K562 (cell line): ENCODE measurements around the gene KCNF1. TPM values are rescaled to one million over a fixed set of nuclear protein-coding genes. Genes with fewer than 3 reads are reported as not detected.

ENCODE experiments used
- ATAC-seq: fragments of 200-7000 bp; cut with Tn5 transposase; 3 replicates; pipeline ENCODE4 v1.9.1; 2020; ENCODE audit warnings: moderate library complexity
- BruUV-seq: library from RNA; stranded (reverse); fragments of 400-500 nt; replicated peaks from 2 replicates; lab custom pipeline; 2021; lab: Mats Ljungman, UMichigan
- CTCF ChIA-PET: fragments of 300-600 bp; formaldehyde crosslinking; extraction: SDS; loops from one replicate; lab custom pipeline; 2021; ENCODE audit warnings: low intra/inter-chr PET ratio; lab: Yijun Ruan, JAX
- POLR2A ChIA-PET: fragments of 300-600, 350-650 bp; sonication (Branson Sonifier 250); formaldehyde crosslinking; extraction: SDS; loops from one replicate; lab custom pipeline; 2021; ENCODE audit warnings: antibody characterized with exemption, inconsistent platforms; lab: Yijun Ruan, JAX
- DNase-seq, 4 experiments: peaks; one replicate each; pipeline versions ENCODE4 v3.0.0 to v3.0.0-alpha.2; 2011 to 2018; ENCODE audit warnings: low spot score in 3 of 4, mixed read lengths in 3 of 4; ENCODE audit errors: extremely low read depth in 1 of 4
- FAIRE-seq: peaks from 2 replicates; lab custom pipeline; 2011; peaks lifted over from hg19 to GRCh38; lab: Jason Lieb, UNC
- H2AFZ ChIP-seq: 2 replicates; pipeline ENCODE4 v1.6.0; 2011; ENCODE audit warnings: low read depth, low read length, control low read depth, inconsistent platforms
- H3K27ac ChIP-seq: fragments of 200-600 bp; 3 replicates; pipeline ENCODE4 v1.8.0; 2011; ENCODE audit warnings: low read depth, mild to moderate bottlenecking, control low read depth, inconsistent platforms, low read length, moderate library complexity, mixed read lengths; ENCODE audit errors: extremely low read depth
- H3K27me3 ChIP-seq, 2 experiments: fragments of 300-600 bp in 1 of 2; 2 replicates in 1 of 2; 3 replicates in 1 of 2; pipeline versions ENCODE4 v1.6.0 to v1.8.0; 2011; ENCODE audit warnings: inconsistent platforms in 2 of 2, low read length in 2 of 2, mild to moderate bottlenecking in 1 of 2, mixed read lengths in 1 of 2, moderate library complexity in 1 of 2; ENCODE audit not compliant: control insufficient read depth in 2 of 2, insufficient read depth in 2 of 2
- H3K36me3 ChIP-seq: fragments of 300-600 bp; 3 replicates; pipeline ENCODE4 v1.8.0; 2011; ENCODE audit warnings: mild to moderate bottlenecking, low read length, inconsistent platforms; ENCODE audit not compliant: control insufficient read depth, insufficient read depth
- H3K4me1 ChIP-seq, 2 experiments: fragments of 200-600 bp in 1 of 2; replicated peaks in 1 of 2; 2 replicates in 1 of 2; 3 replicates in 1 of 2; pipeline versions ENCODE4 v1.5.1 to v1.8.0; 2011; ENCODE audit warnings: inconsistent platforms in 2 of 2, low read length in 2 of 2, mild to moderate bottlenecking in 1 of 2, mixed read lengths in 1 of 2, moderate library complexity in 1 of 2; ENCODE audit not compliant: control insufficient read depth in 2 of 2, insufficient read depth in 2 of 2
- H3K4me2 ChIP-seq: 2 replicates; pipeline ENCODE4 v1.6.1; 2011; ENCODE audit warnings: low read length, control low read depth, inconsistent platforms, mixed read lengths; ENCODE audit not compliant: insufficient read depth
- H3K4me3 ChIP-seq: fragments of 200-600 bp; sonication (generic), shearing (Covaris generic); 2 replicates; pipeline ENCODE4 v1.5.1; 2016; ENCODE audit warnings: control low read depth, inconsistent platforms
- H3K79me2 ChIP-seq: fragments of 200-600 bp; 3 replicates; pipeline ENCODE4 v1.8.0; 2011; ENCODE audit warnings: low read length, inconsistent platforms; ENCODE audit not compliant: control insufficient read depth, insufficient read depth
- H3K9ac ChIP-seq, 2 experiments: 2 replicates each; pipeline versions ENCODE4 v1.6.0 to v1.6.1; 2011; ENCODE audit warnings: low read depth in 2 of 2, low read length in 2 of 2, control low read depth in 1 of 2, inconsistent platforms in 1 of 2, mild to moderate bottlenecking in 1 of 2, mixed read lengths in 1 of 2; ENCODE audit not compliant: insufficient read depth in 1 of 2
- H3K9me1 ChIP-seq: one replicate; pipeline ENCODE4 v1.6.0; 2011; ENCODE audit warnings: inconsistent platforms, mild to moderate bottlenecking, low read length, moderate library complexity; ENCODE audit not compliant: control insufficient read depth, insufficient read depth
- H3K9me3 ChIP-seq: replicated peaks from 2 replicates; pipeline ENCODE4 v1.5.1; 2011; ENCODE audit warnings: low read depth, low read length, inconsistent platforms; ENCODE audit not compliant: control insufficient read depth, insufficient read depth
- H4K20me1 ChIP-seq: replicated peaks from 2 replicates; pipeline ENCODE4 v1.6.1; 2011; ENCODE audit warnings: low read length, inconsistent platforms, mixed read lengths; ENCODE audit not compliant: control insufficient read depth, insufficient read depth
- BRD4 ChIP-seq: fragments of 200-600 bp; sonication (generic); IDR thresholded peaks from 2 replicates; pipeline ENCODE4 v1.6.1; 2017; ENCODE audit warnings: inconsistent platforms
- CCNT2 ChIP-seq: IDR thresholded peaks from 2 replicates; pipeline ENCODE4 v1.6.1; 2011; ENCODE audit warnings: borderline replicate concordance, low read depth, mild to moderate bottlenecking, moderate library complexity, mixed read lengths, low read length; ENCODE audit not compliant: insufficient read length; ENCODE audit errors: extremely low read depth
- FOXA3 ChIP-seq, 2 experiments: fragments of 450-650 bp in 1 of 2; sonication (generic) in 1 of 2; formaldehyde crosslinking; IDR thresholded peaks in 1 of 2; conservative IDR thresholded peaks in 1 of 2; 2 replicates each; pipeline versions ENCODE4 v1.4.0 to v1.8.0; 2020 to 2022; ENCODE audit warnings: mild to moderate bottlenecking in 2 of 2, missing genetic modification reagents in 1 of 2
- HMGXB4 ChIP-seq: sonication (generic); formaldehyde crosslinking; IDR thresholded peaks from 2 replicates; pipeline ENCODE4 v1.8.1; 2023; ENCODE audit warnings: mild to moderate bottlenecking, missing genetic modification reagents
- KLF16 ChIP-seq: IDR thresholded peaks from 2 replicates; pipeline ENCODE4 v1.6.1; 2016; ENCODE audit warnings: antibody characterized with exemption
- MBD2 ChIP-seq: sonication (generic); IDR thresholded peaks from 2 replicates; pipeline ENCODE4 v1.6.1; 2016; ENCODE audit warnings: low read depth, borderline replicate concordance
- RBM25 ChIP-seq: fragments of 200-400 bp; formaldehyde crosslinking; IDR thresholded peaks from 2 replicates; pipeline ENCODE4 v1.6.1; 2018; ENCODE audit warnings: low read length, low read depth, moderate library complexity; ENCODE audit not compliant: severe bottlenecking
- ZNF175 ChIP-seq: fragments of 200-800 bp; sonication (Bioruptor generic); IDR thresholded peaks from 2 replicates; pipeline ENCODE4 v1.6.1; 2016; ENCODE audit warnings: low read depth, mild to moderate bottlenecking, missing genetic modification characterization, missing compliant biosample characterization
- ZNF699 ChIP-seq: fragments of 250-450 bp; sonication (Bioruptor Pico); IDR thresholded peaks from 2 replicates; pipeline ENCODE4 v1.8.0; 2021; ENCODE audit warnings: mild to moderate bottlenecking, moderate library complexity; ENCODE audit not compliant: insufficient replicate concordance
- WGBS: fragments of 100-300 bp; shearing (Covaris generic); methylation state at CpG from one replicate; pipeline ENCODE4 v1.1.6; 2016; ENCODE audit warnings: low coverage, mixed read lengths; ENCODE audit not compliant: insufficient coverage; ENCODE audit errors: missing lambda C conversion rate; 5-methylcytosine and 5-hydroxymethylcytosine counted together
- in situ Hi-C: fragments of 300-500 bp; cut with MboI; formaldehyde crosslinking; loops from 4 replicates; pipeline ENCODE4 v1.15.0; 2018; ENCODE audit warnings: inconsistent platforms, mixed read lengths
- intact Hi-C: fragments of 100-400 bp; cut with micrococcal nuclease; formaldehyde crosslinking; loops from 2 replicates; pipeline ENCODE4 v1.14.2; 2022
- polyA plus RNA-seq, 8 experiments: library from polyadenylated mRNA; depleted of rRNA in 4 of 8; stranded (reverse) in 5 of 8; unstranded in 3 of 8; fragments of >200 nt; fragmentation: Nextera tagmentation in 2 of 8; fragmentation: Illumina TruSeq in 1 of 8; extraction: Ambion mirVana in 2 of 8; extraction: Trizol in 1 of 8; gene quantifications; 2 replicates each; pipeline versions ENCODE4 v1.2.1 to v1.2.3, GENCODE V29; 2011 to 2014; ENCODE audit warnings: inconsistent platforms in 1 of 8, missing spikeins in 1 of 8
- total RNA-seq, 7 experiments: library from RNA; depleted of rRNA in 6 of 7; stranded (reverse); fragments of >200 nt in 6 of 7; fragmentation: Illumina TruSeq in 2 of 7; extraction: Trizol in 2 of 7; gene quantifications; 2 replicates each; pipeline versions ENCODE4 v1.2.1 to v1.2.3, GENCODE V29; 2011 to 2021; ENCODE audit warnings: low replicate concordance in 1 of 7
- TF ChIP-seq, protein P1 (sequence below): sonication (generic); formaldehyde crosslinking; IDR thresholded peaks from 2 replicates; pipeline ENCODE4 v1.8.0; 2022; ENCODE audit warnings: mild to moderate bottlenecking, missing genetic modification reagents
- TF ChIP-seq, protein P2 (sequence below): fragments of 450-650 bp; formaldehyde crosslinking; IDR thresholded peaks from 2 replicates; pipeline ENCODE4 v1.4.0; 2022; ENCODE audit warnings: missing genetic modification characterization

The KCNF1 gene
- total and polyA plus RNA-seq, 9 of the 15 experiments (the other 6 are each of a cell fraction or from before 2014, with no cell fraction given) = not detected

DNA sequence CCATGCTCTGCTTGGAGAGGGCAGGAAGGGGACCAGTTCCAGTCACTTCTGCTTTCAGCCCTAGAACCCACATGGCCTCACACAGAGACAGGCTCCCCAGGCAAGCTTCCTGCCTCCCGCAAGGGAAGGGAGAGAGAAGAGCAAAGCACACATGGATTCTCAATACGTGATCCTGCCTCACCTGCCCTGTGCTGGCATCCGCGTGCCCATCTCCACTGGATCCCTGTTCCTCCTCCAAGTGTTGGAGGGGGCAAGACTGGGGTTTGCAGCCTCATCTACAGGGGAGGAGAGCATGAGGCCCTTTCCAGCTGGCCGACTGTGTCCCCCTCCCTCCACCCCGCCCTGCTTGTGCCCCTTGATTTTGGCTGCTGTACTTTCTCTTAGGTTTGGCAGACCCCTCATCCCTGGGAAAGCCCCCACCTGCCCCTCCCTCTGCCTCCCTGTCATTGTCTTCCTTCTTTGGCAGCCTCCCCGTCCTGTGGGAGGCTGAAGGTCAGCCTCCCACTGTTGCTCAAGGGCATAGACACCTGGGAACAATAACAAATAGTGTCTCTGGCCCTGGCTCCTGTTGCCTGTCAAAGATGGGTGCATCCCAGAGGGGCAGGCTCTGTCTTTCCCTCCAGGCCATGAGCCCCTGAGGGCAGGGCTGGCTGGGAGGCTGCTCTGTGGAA lies 22.7 kb downstream of the KCNF1 start:
- in situ Hi-C loops (no loop called here), intact Hi-C loops (no loop called here)
- FAIRE-seq (no peak), DNase-seq (no peak), ATAC-seq (no peak)
- Histone ChIP-seq H3K4me3 (no peak overlapping the region), H3K79me2 (no peaks in the 10 kb centered on the region), H3K27ac (no peak overlapping the region), H4K20me1 (no peaks in the 10 kb centered on the region), H3K4me2 (no peak overlapping the region), H3K36me3 (no peaks in the 10 kb centered on the region), H3K27me3 (peaks cover 31 to 60% of the 10 kb centered on the region in 2 experiments; a peak in 4 of 5 replicates), H3K9me1 (no peaks in the 10 kb centered on the region), H3K9ac (no peak overlapping the region), H3K9me3 (no peaks in the 10 kb centered on the region; the same call in 1 of the 2 replicates), H3K4me1 (no peaks in the 10 kb centered on the region; a peak in 2 of 5 replicates), H2AFZ (no peak overlapping the region)
- 0% methylated on average over 7 of the region's 7 CpGs for WGBS
- POLR2A ChIA-PET = interaction anchor here (0.6 kb wide), 1 partner anchor 197 kb away, joined by 3 read pairs; no protein-coding TSS in a partner anchor
- BruUV-seq = no TSS peak
- no peak for TF ChIP-seq MBD2
- CTCF ChIA-PET = no interaction called here

GRCh38 chr2:10934979-10935350 lies 23.2 kb downstream of the KCNF1 start:
- CTCF ChIA-PET = no interaction called here
- in situ Hi-C loops = no loop called here
- Histone ChIP-seq H3K36me3 (no peaks in the 10 kb centered on the region), H3K27me3 (peaks cover 31 to 60% of the 10 kb centered on the region in 2 experiments; a peak in 4 of 5 replicates), H3K9me1 (no peaks in the 10 kb centered on the region), H3K9me3 (no peaks in the 10 kb centered on the region; the same call in 1 of the 2 replicates), H3K27ac (no peak overlapping the region), H3K4me3 (no peak overlapping the region), H3K79me2 (no peaks in the 10 kb centered on the region), H4K20me1 (no peaks in the 10 kb centered on the region), H3K9ac (no peak overlapping the region), H3K4me1 (no peaks in the 10 kb centered on the region; a peak in 2 of 5 replicates), H2AFZ (no peak overlapping the region), H3K4me2 (no peak overlapping the region)
- WGBS = 3% methylated on average over 15 of the region's 15 CpGs
- no peak for ATAC-seq
- FAIRE-seq = no peak
- intact Hi-C loops = no loop called here
- POLR2A ChIA-PET = interaction anchor here (0.6 kb wide), 1 partner anchor 197 kb away, joined by 3 read pairs; no protein-coding TSS in a partner anchor
- no peak for DNase-seq
- no TSS peak for BruUV-seq
- no peak for TF ChIP-seq ZNF175
- no peak for TF ChIP-seq KLF16
- TF ChIP-seq, protein P1, sequence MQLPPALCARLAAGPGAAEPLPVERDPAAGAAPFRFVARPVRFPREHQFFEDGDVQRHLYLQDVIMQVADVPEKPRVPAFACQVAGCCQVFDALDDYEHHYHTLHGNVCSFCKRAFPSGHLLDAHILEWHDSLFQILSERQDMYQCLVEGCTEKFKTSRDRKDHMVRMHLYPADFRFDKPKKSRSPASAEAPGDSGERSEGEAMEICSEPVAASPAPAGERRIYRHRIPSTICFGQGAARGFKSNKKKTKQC = no peak
- TF ChIP-seq FOXA3 (CRISPR knock-in tag; conservative IDR thresholded peaks at IDR 0.05 in 1 of 2, IDR thresholded peaks at IDR 0.05 in 1 of 2) = no peak
- no peak for TF ChIP-seq CCNT2
- TF ChIP-seq BRD4 = no peak
- TF ChIP-seq ZNF699 = no peak
- TF ChIP-seq, protein P2, sequence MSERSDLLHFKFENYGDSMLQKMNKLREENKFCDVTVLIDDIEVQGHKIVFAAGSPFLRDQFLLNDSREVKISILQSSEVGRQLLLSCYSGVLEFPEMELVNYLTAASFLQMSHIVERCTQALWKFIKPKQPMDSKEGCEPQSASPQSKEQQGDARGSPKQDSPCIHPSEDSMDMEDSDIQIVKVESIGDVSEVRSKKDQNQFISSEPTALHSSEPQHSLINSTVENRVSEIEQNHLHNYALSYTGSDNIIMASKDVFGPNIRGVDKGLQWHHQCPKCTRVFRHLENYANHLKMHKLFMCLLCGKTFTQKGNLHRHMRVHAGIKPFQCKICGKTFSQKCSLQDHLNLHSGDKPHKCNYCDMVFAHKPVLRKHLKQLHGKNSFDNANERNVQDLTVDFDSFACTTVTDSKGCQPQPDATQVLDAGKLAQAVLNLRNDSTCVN (CRISPR knock-in tag) = no peak
- no peak for TF ChIP-seq RBM25
- no peak for TF ChIP-seq HMGXB4 (CRISPR knock-in tag)
